ENCODE data around the gene ATP11C. TPM values are rescaled to one million over a fixed set of nuclear protein-coding genes. Genes with fewer than 3 reads are reported as not detected.

Gene ATP11C
- total and polyA plus RNA-seq, 4 donors = 2.6 to 23.5 (median 10.0) TPM

GRCh38 chrX:139758250-139758649 is 174.6 kb downstream of the ATP11C start:
- no peak for TF ChIP-seq CTCF (IDR thresholded peaks at IDR 0.05; ENCODE audit: control extremely low read depth, extremely low read depth)
- H3K9me3 ChIP-seq (ENCODE audit: control insufficient read depth in 4 of 4, insufficient read depth in 3 of 4, low read length in 3 of 4) = peaks cover 0 to 3% (median 2%) of the 10 kb centered on the region in 4 donors
- no peaks in the 10 kb centered on the region for H3K36me3 ChIP-seq (ENCODE audit: control insufficient read depth in 4 of 4, insufficient read depth in 4 of 4, low read length in 4 of 4)
- no peaks in the 10 kb centered on the region for H3K4me1 ChIP-seq (ENCODE audit: control insufficient read depth in 5 of 5, insufficient read depth in 5 of 5, low read length in 5 of 5)
- DNase-seq (no peak), ATAC-seq (ENCODE audit: insufficient read depth, low FRiP score) (no peak)
- H3K27ac ChIP-seq (ENCODE audit: low read depth in 1 of 2, low read length in 1 of 2) = no peak overlapping the region
- H3K4me3 ChIP-seq = no peak overlapping the region
- WGBS, 2 donors = 74 to 98% methylated on average over 4 of the region's 4 CpGs
- H3K27me3 ChIP-seq (ENCODE audit: control insufficient read depth in 3 of 3, insufficient read depth in 3 of 3, low read length in 2 of 3) = no peaks in the 10 kb centered on the region
- H3K9ac ChIP-seq (ENCODE audit: insufficient read depth in 1 of 2, low read length in 2 of 2) = no peak overlapping the region

GRCh38 chrX:139751053-139751452 is 181.8 kb downstream of the ATP11C start:
- DNase-seq = no peak
- TF ChIP-seq CTCF (IDR thresholded peaks at IDR 0.05; ENCODE audit: control extremely low read depth, extremely low read depth) = no peak
- Histone ChIP-seq H3K36me3 (ENCODE audit: control insufficient read depth in 4 of 4, insufficient read depth in 4 of 4, low read length in 4 of 4) (no peaks in the 10 kb centered on the region), H3K9ac (ENCODE audit: insufficient read depth in 1 of 2, low read length in 2 of 2) (no peak overlapping the region), H3K27ac (ENCODE audit: low read depth in 1 of 2, low read length in 1 of 2) (no peak overlapping the region), H3K4me3 (no peak overlapping the region), H3K27me3 (ENCODE audit: control insufficient read depth in 3 of 3, insufficient read depth in 3 of 3, low read length in 2 of 3) (no peaks in the 10 kb centered on the region), H3K9me3 (ENCODE audit: control insufficient read depth in 4 of 4, insufficient read depth in 3 of 4, low read length in 3 of 4) (peaks cover 0 to 3% (median 2%) of the 10 kb centered on the region in 4 donors), H3K4me1 (ENCODE audit: control insufficient read depth in 5 of 5, insufficient read depth in 5 of 5, low read length in 5 of 5) (no peaks in the 10 kb centered on the region)
- no peak for ATAC-seq (ENCODE audit: insufficient read depth, low FRiP score)
- 70 to 95% methylated on average over 3 of the region's 3 CpGs for WGBS, 2 donors

GRCh38 chrX:139750390-139750789 is 182.5 kb downstream of the ATP11C start:
- Histone ChIP-seq H3K9me3 (ENCODE audit: control insufficient read depth in 4 of 4, insufficient read depth in 3 of 4, low read length in 3 of 4) (peaks cover 0 to 3% (median 2%) of the 10 kb centered on the region in 4 donors), H3K4me3 (no peak overlapping the region), H3K9ac (ENCODE audit: insufficient read depth in 1 of 2, low read length in 2 of 2) (no peak overlapping the region), H3K27me3 (ENCODE audit: control insufficient read depth in 3 of 3, insufficient read depth in 3 of 3, low read length in 2 of 3) (no peaks in the 10 kb centered on the region), H3K4me1 (ENCODE audit: control insufficient read depth in 5 of 5, insufficient read depth in 5 of 5, low read length in 5 of 5) (no peaks in the 10 kb centered on the region), H3K27ac (ENCODE audit: low read depth in 1 of 2, low read length in 1 of 2) (no peak overlapping the region), H3K36me3 (ENCODE audit: control insufficient read depth in 4 of 4, insufficient read depth in 4 of 4, low read length in 4 of 4) (no peaks in the 10 kb centered on the region)
- DNase-seq (no peak), ATAC-seq (ENCODE audit: insufficient read depth, low FRiP score) (no peak)
- TF ChIP-seq CTCF (IDR thresholded peaks at IDR 0.05; ENCODE audit: control extremely low read depth, extremely low read depth) = no peak

GRCh38 chrX:139739138-139739537 is 193.7 kb downstream of the ATP11C start:
- Histone ChIP-seq H3K9ac (ENCODE audit: insufficient read depth in 1 of 2, low read length in 2 of 2) (no peak overlapping the region), H3K27me3 (ENCODE audit: control insufficient read depth in 3 of 3, insufficient read depth in 3 of 3, low read length in 2 of 3) (peaks cover 0 to 6% (median 3%) of the 10 kb centered on the region in 3 donors), H3K4me3 (no peak overlapping the region), H3K9me3 (ENCODE audit: control insufficient read depth in 4 of 4, insufficient read depth in 3 of 4, low read length in 3 of 4) (no peaks in the 10 kb centered on the region), H3K27ac (ENCODE audit: low read depth in 1 of 2, low read length in 1 of 2) (no peak overlapping the region), H3K36me3 (ENCODE audit: control insufficient read depth in 4 of 4, insufficient read depth in 4 of 4, low read length in 4 of 4) (no peaks in the 10 kb centered on the region), H3K4me1 (ENCODE audit: control insufficient read depth in 5 of 5, insufficient read depth in 5 of 5, low read length in 5 of 5) (no peaks in the 10 kb centered on the region)
- ATAC-seq (ENCODE audit: insufficient read depth, low FRiP score) (no peak), DNase-seq (no peak)
- WGBS, 2 donors = 73 to 88% methylated on average over 2 of the region's 2 CpGs
- TF ChIP-seq CTCF (IDR thresholded peaks at IDR 0.05; ENCODE audit: control extremely low read depth, extremely low read depth) = no peak

Data from lung (tissue), 12 donors.